M059J (cell line): ENCODE measurements around the gene PPFIA3. TPM values are rescaled to one million over a fixed set of nuclear protein-coding genes. Genes with fewer than 3 reads are reported as not detected.
A peak's percentile ranks its signal among the peaks of the same experiment; 100 is the strongest.
"Not testable (repeated sequence)": the region's sequence is repeated elsewhere in the genome, so short reads cannot be mapped to it uniquely, and the experiment has no call there.

Source experiments
- DNase-seq: peaks from one replicate; pipeline ENCODE4 v3.0.0-alpha.2; 2012; ENCODE audit warnings: low read depth
- total RNA-seq: library from RNA; depleted of rRNA; stranded (reverse); fragments of >200 nt; shearing (Covaris generic); gene quantifications from 2 replicates; pipeline ENCODE4 v1.2.3, GENCODE V29; 2014

The PPFIA3 gene
- total RNA-seq, 1 experiment from 2014 or later: 2.4 TPM

- no peak for DNase-seq
These were observed 15.8 kb upstream of the PPFIA3 start for GRCh38 chr19:49103331-49104085.

GRCh38 chr19:49104229-49104864 is 15.0 kb upstream of the PPFIA3 start:
- DNase-seq: no peak

GRCh38 chr19:49106648-49107135 is 12.7 kb upstream of the PPFIA3 start:
- peak; percentile 50 for DNase-seq

DNA sequence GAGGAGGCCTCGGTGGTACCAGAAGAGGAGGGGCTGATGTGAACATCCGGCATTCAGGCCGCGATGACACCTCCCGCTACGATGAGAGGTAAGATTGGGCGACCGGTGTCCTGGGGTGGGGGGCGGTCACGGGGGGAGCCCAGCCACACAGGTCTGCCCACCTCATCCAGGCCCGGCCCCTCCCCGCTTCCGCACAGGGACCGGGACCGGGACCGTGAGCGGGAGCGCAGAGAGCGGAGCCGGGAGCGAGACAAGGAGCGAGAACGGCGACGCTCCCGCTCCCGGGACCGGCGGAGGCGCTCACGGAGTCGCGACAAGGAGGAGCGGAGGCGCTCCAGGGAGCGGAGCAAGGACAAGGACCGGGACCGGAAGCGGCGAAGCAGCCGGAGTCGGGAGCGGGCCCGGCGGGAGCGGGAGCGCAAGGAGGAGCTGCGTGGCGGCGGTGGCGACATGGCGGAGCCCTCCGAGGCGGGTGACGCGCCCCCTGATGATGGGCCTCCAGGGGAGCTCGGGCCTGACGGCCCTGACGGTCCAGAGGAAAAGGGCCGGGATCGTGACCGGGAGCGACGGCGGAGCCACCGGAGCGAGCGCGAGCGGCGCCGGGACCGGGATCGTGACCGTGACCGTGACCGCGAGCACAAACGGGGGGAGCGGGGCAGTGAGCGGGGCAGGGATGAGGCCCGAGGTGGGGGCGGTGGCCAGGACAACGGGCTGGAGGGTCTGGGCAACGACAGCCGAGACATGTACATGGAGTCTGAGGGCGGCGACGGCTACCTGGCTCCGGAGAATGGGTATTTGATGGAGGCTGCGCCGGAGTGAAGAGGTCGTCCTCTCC is 11.5 kb upstream of the PPFIA3 start:
- no peak for DNase-seq

DNA sequence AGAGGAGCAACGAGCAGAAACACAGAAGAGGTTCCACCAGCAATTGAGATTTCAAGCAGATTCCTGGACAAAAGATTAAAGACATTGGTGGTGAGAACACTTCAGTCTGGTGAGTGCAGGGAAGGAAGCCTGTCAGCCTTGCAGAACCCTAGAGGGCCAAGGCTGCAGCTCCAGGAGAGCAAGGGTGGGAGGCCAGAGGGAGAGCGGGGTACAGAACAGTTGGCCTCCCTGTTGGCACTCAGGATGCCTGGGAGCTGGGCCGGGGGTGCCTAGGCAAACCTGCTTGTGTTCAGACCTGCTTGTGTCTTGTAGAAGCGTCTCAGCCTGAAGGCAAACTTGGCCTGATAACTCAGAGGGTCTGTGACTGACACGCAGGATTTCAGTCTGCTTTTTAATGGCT is 10.3 kb upstream of the PPFIA3 start:
- DNase-seq: no peak

DNA sequence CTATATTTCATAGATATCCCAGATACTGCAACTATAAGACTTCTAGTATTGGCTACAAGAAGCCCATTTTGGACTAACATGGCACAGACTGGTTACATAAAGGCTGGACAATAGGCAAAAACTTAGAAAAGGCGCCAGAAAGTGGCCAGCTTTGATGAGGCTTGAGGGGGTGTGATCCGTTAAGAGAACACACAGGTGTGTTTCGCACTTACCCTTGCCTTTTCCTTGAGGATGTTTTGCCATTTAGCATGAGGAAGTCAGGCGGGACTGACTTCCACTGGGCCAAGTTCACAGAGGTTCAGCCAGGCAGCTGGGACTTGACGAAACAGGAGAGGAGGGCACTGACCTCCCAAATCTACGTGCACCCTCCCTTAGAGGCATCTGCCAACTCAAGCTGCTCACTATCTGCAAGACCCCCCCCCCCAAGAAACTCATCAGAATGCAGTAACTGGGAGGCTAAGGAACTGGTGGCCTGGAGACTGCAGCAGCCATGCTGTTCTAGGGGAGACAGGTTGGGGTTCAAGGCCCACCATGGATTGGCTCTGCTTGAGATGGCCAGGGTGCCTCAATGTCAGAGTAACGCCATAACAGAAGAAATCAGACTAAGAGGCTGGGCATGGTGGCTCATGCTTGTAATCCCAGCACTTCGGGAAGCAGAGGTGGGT is 9.6 kb upstream of the PPFIA3 start:
- no peak for DNase-seq

- DNase-seq: no peak
These were observed 8.8 kb upstream of the PPFIA3 start for GRCh38 chr19:49110567-49110966.

DNA sequence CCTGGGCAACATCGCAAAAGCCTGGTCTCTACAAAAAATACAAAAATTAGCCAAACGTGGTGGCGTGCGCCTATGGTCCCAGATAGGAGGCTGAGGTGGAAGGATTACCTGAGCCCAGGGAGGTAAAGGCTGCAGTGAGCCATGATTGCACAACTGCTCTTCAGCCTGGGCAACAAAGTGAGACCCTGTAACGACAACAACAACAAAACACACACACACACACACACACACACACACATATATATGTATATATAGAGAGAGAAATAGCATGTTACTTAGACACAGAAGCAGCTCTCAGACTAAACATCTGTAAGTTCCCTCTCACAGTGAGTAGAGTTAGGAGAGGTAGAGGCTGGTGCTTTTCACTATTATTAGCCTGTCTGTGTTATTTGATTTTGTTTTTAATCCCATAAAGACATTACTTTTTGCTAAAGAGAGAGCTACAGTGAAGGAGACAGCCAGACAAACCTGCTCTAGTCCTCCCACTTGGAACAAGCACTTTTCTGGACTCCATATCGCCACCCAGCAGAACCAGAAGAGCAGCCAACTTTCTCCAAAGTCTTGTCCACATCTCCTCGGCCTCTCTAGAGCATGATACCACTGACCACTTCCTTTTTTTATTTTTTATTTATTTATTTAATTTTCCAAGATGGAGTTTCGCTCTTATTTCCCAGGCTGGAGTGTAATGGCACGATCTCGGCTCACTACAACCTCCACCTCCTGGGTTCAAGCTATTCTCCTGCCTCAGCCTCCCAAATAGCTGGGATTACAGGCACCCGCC is 7.9 kb upstream of the PPFIA3 start:
- DNase-seq: no peak

GRCh38 chr19:49113762-49114629 is 5.3 kb upstream of the PPFIA3 start, which contains the start of gene LIN7B:
Gene LIN7B, plus strand, starts transcription at chr19:49114370. Its CDS starts 35 bp downstream, at chr19:49114405.
- DNase-seq: peak; percentile 62

DNA sequence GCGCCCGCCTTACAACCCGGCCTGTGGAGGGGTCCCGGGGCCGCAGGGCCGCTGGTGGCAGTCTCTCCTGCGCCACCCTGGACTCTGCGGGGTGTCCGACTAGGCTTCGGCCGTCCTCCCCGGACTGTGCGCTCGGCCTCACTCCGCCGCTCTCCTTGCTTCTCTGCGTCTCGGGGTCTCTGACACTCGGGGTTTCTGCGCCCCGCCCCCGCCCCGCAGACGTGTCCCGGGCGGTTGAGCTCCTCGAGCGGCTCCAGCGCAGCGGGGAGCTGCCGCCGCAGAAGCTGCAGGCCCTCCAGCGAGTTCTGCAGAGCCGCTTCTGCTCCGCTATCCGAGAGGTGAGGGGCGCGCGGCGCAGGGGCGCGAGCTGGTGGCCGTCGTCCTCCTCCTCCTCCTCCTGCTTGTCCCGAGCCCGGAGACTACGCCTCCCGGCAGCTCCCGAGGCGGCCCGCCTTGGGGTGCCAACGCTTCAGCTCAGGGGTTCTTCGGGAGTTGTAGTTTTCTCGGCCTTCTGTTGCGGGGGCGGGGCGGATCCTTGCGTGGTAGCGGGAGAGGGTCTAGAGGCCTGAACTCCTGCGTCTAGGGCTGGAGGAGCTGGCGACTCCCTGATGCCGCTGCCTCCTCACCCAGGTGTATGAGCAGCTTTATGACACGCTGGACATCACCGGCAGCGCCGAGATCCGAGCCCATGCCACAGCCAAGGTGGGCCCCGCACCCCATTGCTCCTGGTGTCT is 4.5 kb upstream of the PPFIA3 start:
- peak; percentile 63 for DNase-seq

DNA sequence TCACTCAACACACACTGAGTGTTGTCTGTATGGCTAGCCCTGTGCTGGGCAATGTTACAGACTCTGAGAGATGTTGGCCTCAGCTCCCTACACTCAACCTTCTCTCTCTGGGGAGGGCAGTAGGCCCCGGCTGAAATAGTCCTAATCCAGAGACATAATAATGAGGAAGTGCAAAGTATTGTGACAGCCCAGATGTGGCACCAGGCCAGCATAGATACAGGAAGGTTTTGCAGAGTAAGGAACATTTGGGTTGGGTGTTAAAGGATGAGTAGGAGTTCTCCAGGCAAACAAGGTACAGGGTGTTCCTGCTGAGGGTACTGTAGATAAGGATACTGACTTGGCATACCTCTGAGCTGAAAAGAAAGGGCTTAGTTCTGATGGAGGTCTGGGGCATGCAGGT is 2.8 kb upstream of the PPFIA3 start:
- no peak for DNase-seq

GRCh38 chr19:49117677-49118564 is 1.4 kb upstream of the PPFIA3 start:
- no peak for DNase-seq

DNA sequence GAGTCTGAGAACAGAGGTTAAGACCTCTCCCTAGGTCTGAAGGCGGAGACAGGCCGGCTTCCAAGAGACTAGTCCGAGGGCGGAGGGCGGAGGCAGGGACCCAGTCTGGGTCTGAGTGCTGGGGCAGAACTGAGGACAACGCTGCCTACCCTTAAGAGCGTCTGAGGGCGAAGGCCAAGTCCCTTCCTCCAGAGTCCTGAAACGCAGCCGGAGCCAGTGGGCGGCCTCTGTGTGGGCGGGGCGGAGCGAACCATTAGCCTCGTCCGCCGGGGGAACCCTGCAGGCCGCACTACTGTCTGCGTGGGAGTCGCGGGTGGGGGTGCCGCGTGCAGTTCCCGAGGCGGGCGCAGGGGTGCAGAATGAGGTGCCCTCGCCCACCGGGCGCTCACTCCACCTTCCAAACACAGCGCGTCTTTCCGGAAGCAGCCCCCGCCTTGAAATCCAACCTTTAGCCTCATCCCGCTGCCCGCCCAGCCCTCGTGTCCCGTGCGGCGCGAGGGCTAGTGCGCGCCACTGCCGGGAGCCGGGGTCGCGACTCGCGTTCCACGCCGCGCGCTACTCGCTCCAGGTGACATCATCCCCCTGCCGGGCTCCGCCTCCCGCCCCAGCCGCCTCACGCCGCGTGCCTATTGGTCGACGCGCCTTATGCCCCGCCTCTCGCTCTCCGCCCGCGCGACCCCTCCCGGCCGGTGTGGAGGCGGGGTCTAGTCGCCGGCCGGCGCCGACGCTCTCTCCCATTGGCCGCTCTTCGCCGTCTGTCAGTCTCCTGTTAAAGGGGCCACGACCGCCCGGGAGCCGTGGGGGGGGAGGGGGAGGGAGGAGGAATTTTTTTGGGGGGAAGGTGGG is 556 bp upstream of the PPFIA3 start, which contains the start of gene C19orf73:
C19orf73 (minus strand) TSS at position 579 of the 846 bp plus-strand sequence; CDS start at position 458, 121 bp downstream.
- DNase-seq: peak; percentile 89

DNA sequence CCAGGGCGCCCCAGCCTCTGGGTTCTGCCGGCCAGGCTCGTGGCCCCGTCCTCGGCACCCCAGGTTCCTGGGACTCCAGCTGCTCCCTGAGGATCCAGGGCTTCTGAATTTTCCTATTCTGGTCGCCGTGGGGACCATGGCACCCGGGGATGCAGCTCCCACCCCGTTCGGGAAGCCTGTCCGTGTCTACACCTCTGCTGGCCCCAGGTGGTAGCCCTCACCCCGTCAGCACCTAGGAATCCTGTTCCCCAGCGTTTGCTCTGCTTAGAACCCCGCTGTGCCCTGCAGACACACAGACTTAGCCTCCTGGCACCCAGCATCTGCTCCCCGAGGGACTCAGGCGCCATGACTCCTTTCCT is 960 bp downstream of the PPFIA3 start:
- DNase-seq: no peak

DNA sequence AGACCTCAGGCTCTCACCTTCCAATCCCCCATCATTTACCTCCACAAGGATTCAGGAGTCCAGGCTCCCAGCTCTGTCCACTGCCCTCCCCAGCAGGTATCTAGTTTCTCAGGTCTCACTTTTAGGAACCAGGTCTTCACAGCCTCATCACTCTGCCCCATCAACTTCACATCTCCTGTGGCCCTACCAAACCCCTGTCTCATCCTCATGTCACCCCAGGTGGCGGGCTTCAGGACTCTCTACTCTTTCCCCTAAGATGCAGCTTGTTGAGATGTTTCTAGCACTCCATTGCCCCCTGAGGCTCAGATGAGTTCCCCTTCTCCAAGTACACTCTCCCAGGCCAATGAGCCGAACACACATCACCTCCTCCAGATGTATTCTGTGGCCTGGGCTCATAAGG is 1.5 kb downstream of the PPFIA3 start:
- no peak for DNase-seq

DNA sequence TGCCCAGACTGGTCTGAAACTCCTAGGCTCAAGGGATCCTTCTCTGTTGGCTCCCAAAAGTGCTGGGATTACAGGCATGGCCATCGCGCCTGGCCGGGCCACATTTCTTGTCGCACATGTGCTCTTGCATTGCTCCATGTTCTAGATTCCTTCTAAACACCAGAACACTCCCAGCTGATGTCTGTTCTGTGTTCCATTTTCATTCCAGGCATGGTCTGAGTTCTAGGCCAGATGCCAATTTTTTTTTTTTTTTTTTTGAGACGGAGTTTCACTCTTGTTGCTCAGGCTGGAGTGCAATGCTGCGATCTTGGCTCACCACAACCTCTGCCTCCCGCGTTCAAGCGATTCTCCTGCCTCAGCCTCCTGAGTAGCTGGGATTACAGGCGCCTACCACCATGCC is 2.5 kb downstream of the PPFIA3 start:
- not testable (repeated sequence) for DNase-seq

DNA sequence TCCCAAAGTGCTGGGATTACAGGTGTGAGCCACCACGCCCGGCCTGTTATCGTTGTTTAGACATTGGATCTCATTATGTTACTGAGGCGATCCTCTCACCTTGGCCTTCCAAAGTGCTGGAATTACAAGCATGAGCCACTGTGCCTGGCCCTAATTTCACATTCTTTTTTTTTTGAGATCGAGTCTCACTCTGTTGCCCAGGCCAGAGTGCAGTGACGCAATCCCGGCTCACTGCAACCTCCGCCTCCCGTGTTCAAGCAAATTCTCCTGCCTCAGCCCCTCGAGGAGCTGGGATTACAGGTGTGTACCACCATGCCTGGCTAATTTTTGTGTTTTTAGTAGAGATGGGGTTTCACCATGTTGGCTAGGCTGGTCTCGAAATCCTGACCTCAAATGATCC is 3.9 kb downstream of the PPFIA3 start:
- not testable (repeated sequence) for DNase-seq
